NCI-H1048 (cell line): ENCODE results near the gene KIN.
"Not testable (repeated sequence)": the region's sequence is repeated elsewhere in the genome, so short reads cannot be mapped to it uniquely, and the experiment has no call there.

Experiments
- DNase-seq: peaks from one replicate; lab custom pipeline; 2025; lab: John Stamatoyannopoulos, UW

KIN gene

DNA sequence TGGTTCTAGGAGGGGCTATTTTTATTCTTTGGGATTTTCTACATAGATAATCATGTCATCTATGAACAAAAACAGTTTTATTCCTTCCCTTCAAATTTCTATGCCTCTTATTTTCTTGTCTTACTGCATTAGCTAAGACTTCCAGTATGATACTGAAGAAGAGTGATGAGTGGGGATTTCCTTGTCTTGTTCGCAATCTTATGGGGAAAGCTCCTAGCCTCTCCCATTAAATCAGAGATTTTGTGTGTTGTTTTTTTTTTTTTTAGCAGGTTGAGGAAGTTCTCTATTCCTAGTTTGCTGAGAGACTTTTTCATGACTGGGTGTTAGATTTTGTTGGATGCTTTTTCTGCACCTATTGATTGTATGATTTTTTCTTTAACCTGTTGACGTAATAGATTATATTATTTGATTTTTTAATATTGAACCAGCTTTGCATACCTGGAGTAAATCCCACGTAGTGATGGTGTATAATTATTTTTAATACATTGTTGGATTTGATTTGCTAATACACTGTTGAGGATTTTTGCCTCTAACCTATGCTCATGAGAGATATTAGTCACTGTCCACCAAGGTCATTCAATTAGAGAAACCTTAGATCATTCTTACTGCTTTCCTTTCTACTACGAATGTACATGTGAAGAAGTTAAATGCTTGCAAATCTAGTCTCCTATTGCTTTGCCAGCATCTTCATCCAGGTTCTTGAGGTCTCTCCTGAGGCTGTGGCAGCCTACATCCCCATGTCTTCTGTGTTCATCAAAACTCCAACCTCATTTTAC, 6.6 kb upstream of the KIN start:
- DNase-seq: no peak

DNA sequence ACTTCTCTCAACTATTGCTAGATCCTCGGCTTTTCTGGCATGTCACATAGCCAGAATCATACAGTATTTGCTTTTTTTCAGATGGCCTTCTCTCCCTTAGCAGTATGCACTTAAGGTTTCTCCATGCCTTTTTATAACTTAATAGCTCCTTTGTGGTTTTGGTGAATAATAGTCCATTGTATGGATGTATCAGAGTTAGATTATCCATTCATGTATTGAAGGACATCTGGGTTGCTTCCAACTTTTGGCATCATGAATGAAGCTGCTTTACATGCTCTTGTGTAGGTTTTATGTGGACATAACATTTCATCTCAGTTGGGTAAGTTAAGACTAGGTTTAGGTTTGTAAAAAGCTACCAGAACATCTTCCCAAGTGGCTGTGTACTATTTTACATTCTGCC, 4.7 kb upstream of the KIN start:
- no peak for DNase-seq

DNA sequence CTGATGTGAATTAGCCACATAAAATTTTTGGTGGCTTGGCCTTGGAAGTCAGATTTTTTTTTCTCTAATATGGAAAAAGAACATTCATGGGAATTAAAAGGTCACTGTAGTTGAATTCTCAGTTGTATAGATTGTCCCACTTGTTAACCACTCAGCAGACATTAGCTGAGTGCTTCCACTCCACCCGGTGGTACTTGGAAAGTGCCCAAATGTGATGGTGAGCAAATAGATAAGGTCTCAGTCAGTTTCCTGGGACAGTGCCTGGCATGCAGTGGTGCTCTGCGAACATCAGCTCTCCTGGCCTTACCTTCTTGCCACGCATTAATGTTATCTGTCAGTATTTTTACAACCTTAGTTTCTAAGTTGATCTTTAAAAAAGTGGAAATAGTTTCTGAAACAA, 1.6 kb upstream of the KIN start:
- DNase-seq: no peak

DNA sequence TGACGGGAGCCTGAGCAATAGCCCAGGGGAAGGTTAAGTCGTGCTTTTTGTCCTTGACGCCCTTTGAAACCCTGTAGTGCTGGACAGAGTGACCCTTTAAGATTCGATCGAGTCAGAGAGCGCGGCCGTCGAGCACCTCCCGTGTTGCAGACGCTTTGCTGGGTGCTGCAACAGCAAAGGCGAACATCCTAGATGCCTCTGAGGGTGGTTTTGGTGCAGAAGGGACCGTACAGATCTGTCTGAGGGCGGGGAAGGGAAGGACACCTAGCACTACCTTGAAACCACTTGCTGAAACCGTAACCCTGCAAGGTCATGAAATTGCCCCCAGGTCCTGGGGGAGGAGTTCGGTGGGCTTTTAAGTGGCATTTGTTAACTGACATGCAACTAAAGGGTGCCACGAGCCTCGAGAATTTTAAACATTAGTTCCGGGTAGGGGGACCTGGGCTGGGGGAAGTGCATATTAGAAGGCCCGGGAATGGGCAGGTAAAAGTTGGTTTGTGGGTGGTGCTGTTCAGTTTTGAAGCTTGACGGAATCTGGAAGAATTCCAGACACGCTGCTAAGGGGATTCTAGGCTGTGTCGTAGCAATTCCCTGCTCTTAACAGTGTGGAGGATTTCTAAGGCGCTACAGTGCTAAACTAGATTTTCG, 970 bp upstream of the KIN start:
- DNase-seq: no peak

DNA sequence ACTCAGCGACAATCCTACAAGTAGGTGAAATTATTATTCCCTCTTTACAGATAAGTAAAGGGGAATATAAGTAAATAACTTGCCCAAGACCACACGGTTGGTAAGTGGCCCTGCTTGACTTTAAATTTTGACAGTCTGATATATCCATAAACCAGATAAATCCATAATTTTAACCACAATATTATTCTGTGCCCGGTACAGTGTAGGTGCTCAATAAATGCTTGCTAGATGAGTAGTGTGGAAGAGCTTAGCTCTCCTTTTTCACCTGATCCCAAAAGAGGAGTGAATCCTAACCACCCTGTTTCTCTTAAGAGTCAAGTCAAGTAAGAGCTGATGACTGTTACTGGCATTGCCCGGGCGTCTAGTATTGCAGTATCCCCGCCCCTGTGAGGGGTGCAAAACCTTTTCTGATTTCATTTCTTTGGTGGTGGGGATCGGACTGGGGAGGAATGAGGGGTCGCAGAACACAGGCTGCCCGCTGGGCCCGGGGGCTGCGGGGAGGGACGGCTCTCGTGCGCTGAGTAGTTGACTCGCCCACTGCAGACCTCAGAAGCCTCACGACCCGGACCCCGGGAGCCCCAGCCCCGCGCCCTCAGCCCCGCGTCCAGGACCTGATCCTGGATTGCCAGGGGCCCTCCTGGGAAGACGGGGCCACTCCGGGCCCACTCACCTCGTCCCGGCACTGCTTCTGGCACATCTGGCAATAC, 490 bp downstream of the KIN start:
- no peak for DNase-seq

DNA sequence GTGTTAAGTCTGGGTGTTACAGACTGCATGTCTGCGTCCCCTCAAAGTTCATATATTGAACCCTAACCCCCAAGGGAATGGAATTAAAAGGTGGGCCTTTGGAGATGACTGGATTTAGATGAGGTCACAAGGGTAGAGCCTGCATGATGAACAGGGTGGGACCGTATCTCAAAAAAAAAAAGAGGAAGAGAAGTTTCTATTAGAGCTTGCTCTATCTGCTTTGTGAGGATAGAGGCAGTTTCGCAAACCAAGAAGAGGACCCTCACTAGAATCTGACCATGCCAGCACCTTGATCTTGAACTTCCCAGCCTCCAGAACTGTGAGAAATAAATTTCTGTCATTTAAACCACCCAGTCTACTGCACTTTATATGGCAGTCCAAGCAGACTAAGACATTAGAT, 1.4 kb downstream of the KIN start:
- no peak for DNase-seq

DNA sequence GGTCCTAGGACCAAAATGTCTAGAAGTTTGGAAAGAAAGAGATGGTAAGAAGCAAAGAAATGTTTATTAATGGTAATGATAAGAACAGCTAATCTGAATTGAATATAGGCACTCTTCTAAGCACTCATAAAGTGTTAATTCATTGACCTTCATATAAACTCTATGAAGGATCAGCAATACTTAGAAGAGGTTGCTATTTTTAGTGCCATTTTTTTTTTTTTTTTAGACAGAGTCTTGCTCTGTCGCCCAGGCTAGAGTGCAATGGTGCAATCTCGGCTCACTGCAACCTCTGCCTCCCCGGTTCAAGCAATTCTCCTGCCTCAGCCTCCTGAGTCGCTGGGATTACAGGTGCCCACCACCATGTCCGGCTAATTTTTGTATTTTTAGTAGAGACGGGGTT, 5.6 kb downstream of the KIN start:
- DNase-seq: not testable (repeated sequence)

DNA sequence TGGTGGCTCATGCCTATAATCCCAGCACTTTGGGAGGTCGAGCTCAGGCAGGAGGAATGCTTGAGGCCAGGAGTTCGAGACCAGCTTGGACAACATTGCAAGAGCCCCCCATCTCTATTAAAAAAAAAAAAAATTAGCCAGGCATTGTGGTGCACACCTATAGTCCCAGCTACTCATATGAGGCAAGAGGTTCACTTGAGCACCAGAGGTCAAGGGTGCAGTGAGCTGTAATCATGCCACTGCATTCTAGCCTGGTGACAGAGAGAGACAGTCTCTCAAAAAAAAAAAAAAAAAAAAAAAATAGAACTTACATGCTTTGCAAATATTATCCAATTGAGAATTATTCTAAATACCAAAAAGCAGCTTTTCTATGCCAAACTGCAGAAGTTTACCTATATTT, 11.0 kb downstream of the KIN start:
- no peak for DNase-seq

DNA sequence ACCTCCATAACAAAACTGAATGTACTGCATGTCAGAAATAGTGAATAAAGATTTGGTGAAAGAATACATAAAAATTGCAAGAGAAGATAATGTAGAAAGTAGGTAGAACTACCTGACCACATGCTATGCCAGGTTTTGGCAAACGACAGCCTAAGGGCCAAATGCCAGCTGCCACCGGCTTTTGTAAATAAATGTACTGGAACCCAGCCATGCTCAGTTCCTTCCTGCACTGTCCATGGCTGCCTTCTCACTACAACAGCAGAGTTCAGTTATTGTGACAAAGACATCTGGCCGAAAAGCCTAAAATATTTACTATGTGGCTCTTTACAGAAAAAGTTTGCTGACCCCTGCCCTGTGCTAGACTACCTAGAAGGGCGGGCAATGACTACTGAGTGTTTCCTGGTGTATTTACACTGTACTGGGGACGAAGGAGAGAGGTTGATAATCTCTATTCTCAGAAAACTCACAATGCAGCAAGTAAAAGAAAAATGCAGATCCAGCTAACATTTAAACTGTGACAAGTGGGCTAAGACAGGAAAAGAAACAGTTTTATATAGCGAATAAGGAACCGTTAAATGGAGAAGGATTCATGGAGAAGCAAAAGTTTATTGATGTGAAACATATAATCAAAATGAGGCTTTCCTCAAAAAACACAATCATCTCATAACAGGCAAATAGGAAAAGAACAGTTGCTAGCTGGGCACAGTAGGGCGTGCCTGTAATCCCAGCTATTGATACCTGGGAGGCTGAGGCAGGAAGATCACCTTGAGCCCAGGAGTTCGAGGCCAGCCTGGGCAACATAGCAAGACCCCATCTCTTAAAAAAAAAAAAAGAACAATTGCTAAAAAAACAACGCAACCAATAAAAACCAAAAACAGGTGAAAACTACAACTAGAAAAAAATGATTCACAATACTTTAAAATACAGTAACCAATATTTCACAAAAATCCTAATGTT, 13.7 kb downstream of the KIN start:
- DNase-seq: no peak

DNA sequence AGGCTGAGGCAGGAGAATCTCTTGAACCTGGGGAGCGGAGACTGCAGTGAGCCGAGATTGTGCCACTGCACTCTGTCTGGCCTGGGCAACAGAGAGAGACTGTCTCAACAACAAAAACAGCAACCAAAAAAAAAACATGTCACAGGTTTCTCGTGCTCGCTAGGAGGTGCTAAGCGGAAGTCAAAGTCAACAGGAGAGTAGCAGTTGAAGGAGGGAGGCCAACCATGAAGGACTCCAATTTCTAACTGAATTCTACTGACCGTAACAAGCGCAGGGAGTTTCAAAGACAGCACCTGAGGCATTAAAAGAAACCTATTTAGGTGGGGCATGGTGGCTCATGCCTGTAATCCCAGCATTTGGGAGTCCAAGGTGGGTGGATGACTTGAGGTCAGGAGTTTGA, 19.4 kb downstream of the KIN start:
- no peak for DNase-seq

DNA sequence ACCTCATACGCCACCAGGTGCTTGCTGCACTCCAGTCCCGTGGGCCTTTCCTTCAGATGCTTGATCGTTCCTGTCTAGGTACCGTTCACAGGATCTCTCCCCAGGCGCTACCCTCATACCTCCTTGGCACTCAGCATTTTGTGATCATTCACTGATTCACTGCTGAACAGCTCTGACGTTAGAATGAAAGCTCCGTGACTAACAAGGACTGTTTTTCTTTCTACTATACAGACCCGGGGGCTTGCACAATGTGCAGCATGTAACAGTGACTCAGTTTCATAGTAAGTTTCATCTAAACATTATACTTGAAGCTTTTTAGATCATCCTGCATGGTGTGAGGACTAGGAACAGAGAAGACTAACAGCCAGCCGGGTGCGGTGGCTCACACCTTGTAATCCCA, 20.6 kb downstream of the KIN start:
- no peak for DNase-seq

DNA sequence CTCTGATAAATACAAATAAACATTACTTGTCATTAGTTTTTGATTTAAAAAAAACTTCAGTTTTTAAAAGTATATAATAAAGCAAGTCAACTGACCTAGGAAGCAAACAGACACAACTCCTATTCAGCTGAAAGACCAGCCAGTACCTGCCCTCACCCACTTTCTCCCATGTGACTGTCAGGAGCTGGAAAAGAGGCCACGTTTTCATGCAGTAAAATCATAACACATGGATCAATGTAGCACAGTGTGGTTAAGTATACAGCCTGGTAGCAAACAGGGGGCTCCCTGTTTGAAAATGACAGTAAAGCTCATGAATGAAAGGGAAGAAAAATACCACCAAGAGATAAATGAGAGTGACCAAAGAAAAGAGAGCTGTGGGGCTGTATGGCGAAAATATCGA, 21.6 kb downstream of the KIN start:
- no peak for DNase-seq

DNA sequence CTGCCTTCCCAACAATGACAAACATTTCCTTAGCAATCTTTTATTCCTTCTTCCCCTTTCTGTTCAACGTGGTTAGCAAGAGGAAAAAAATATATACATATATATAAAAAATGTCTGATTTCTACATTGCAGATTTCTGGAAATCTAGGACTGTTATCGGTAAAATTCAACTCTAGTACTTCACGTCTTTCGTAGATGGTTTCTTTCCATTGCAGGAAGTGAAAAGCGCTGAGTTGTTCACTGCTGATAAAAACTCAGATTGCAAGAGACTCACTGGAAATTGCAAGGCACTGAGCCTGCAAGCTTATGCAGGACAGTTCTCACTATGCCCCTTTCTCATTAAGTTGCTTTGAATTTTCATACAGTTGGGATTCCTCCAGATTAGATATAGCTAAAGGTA, 23.9 kb downstream of the KIN start:
- DNase-seq: no peak

DNA sequence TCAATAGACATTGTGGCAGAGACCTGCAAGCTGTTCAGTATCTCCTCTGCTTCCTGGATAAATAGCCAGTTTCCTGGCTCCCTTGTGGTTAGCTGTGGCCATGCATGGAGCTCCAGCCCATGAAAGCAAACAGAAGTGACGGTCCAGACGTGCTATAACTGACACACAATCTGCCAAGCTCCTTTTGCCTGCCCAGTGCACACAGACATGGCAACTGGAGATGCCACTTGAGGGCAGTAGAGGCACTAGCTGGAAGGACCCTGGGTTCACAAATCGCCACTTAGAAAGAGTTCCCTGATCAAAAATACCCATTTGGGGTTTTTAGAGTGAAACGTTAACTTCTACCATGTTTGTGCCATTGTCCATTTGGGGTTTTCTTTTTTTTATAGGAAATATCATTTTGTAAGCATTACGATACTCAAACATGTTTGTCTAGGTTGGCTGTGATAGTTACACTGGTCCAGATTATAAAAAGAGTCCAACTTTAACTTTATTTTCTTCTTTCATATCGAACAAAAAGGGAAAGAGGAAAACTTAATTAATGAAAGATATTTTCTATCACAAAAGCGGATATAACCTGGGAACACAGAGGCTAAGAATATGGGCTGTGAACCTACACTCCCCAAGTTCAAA, 31.3 kb downstream of the KIN start:
- no peak for DNase-seq

DNA sequence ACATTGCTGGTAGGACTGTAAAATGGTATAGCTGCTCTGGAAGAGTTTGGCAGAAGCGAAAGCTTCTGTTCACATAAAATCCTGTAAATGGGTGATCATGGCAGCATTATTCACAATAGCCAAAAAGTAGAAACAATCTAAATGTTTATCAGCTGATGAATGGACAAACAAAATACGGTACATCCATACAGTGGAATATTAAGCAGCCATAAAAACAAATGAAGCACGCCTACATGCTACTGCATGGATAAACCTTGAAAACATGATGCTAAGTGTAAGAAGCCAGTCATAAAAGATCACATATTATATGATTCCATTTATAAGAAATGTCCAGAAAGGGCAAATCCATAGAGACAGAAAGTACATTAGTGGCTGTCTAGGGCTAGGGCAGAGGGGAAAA, 32.7 kb downstream of the KIN start:
- DNase-seq: no peak

DNA sequence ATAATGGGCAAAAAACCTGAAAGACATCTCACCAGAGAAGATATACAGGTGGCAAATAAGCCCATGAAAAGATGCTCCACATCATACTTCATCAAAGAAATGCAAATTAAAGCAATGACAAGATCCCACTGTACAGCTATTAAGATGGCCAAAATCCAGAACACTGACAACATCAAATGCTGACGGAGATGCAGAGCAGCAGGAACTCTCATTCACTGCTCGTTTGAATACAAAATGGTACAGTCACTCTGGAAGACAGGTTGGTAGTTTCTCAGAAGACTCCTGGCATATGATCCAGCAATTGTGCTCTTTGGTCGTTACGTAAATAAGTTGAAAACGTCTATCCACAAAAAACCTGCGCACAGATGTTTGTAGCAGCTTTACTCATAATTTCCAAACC, 35.5 kb downstream of the KIN start:
- DNase-seq: no peak

DNA sequence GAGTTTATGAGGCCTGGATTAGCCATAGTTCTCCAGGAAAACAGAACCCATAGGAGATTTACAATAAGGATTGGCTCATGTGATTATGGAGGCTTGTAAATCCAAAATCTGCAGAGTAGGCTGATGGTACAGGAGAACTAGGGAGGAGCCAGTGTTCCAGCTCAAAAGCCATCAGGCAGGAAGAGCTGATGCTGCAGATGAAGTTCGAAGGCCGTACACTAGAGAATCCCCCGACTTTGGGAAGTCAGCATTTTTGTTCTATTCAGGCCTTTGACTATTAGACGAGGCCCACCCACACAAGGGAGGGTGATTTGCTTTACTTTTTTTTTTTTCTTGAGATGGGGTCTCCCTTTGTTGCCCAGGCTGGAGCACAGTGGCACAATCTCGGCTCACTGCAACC, 37.6 kb downstream of the KIN start:
- DNase-seq: no peak

DNA sequence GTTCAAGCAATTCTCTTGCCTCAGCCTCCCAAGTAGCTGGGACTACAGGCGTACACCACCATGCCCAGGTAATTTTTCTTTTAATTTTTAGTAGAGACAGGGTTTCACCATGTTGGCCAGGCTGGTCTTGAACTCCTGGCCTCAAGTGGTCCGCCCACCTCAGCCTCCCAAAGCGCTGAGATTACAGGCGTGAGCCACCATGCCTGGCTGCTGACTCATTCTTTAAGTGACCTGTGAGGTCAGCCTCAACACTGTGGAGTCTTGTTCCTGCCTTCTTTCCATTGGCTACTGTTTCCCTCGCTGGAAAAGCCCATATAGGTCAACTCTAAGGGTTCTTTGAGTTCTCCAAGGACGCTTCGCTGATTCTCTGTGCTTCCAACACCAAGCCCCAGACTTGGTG, 39.2 kb downstream of the KIN start:
- DNase-seq: not testable (repeated sequence)

DNA sequence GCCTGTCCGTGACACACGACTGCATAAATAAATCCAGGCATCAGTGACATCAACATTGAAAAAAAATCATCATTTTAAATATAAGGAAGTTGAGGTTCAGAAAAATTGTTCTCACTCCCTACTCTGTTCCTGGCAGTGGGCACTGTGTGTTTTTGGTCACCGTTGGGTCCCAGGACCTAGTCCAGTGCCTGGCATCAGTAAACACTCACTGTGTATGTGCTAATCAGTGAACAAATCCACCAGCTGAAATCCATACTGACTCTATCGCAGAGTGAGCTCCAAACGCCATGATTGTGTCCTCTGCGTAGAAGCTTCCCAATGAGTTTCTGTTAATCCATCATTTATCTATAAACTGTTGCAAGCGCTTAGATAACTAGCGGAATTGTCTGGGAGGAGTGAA, 43.5 kb downstream of the KIN start:
- DNase-seq: no peak

DNA sequence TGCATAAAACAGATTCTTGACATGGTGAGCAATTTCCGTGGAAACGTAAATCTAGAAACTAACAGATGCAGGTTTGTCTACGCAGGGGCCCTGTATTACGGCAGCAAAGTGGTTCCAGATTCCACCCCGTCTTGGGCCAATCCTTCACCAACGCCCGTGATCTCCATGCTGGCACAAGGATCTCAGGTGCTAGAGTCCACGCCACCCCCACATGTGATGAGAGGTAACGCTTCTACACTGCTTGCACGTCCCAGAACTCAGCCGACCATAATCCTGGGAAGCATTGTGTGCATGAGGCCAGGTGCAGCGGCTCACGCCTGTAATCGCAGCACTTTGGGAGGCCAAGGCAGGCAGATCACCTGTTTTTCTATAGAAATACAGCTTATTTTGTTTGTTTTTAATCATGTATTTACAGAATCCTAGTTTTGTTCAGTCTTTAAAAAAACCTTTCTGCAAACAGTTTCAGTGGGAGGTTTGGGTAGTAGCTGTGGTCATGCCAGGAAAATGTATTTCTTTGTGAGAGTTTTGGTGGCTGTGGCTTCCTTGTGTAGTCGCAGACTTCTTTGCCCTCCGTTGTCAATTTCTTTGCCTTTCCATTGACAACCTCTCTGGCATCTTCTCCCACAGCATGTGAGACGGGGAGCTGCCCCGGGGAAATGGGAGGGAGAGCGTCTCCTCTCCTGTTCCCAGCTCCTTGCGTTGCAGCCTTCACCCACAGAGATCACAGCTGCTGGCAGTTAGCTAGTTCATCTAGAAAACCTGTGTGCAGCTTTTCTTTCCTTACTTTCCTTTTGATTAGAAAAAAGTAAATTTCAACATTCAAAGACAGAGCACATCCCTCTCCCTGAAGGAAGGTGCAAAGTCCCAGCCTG, 49.0 kb downstream of the KIN start:
- DNase-seq: no peak

DNA sequence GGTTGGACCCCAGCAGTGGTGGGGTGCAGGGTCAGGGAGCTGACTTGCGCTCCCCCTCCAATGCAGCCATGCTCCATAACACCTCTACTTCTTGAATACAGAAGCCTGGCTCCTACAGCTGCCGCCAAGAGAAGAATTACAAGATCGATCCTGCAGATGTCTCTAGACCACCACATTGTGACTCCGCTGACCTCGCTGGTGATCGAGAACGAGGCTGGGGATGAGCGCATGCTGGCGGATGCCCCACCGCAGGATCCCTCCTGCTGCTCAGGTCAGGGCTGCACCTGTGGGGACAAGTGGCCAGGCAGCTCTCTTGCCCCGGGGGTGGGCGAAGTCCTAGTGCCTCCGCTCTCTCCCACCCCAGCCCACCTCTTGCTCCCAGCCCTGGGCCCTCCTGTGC, 53.0 kb downstream of the KIN start:
- DNase-seq: no peak
